HepG2 (cell line): ENCODE results near the gene NOCT. TPM values are rescaled to one million over a fixed set of nuclear protein-coding genes. Genes with fewer than 3 reads are reported as not detected.

ENCODE experiments used
- ADNP ChIP-seq: sonication (generic); formaldehyde crosslinking; IDR thresholded peaks from 2 replicates; pipeline ENCODE4 v1.4.0; 2020; ENCODE audit warnings: missing genetic modification reagents
- CCAR2 ChIP-seq: fragments of 200-400 bp; formaldehyde crosslinking; optimal IDR thresholded peaks from 2 replicates; pipeline ENCODE3; 2018; ENCODE audit warnings: low read depth, mild to moderate bottlenecking, low read length, moderate library complexity
- DMAP1 ChIP-seq: IDR thresholded peaks from 2 replicates; pipeline ENCODE4 v1.6.1; 2016
- ELF3 ChIP-seq: IDR thresholded peaks from 2 replicates; pipeline ENCODE4 v1.6.1; 2016; ENCODE audit warnings: missing genetic modification reagents, missing compliant biosample characterization
- GLI4 ChIP-seq: sonication (generic); formaldehyde crosslinking; IDR thresholded peaks from 2 replicates; pipeline ENCODE4 v1.5.1; 2020; ENCODE audit warnings: missing genetic modification reagents, mild to moderate bottlenecking, moderate library complexity, borderline replicate concordance
- HINFP ChIP-seq: sonication (generic); formaldehyde crosslinking; IDR thresholded peaks from 2 replicates; pipeline ENCODE4 v1.4.0; 2020; ENCODE audit warnings: low read depth, mild to moderate bottlenecking, missing genetic modification reagents
- LBX2 ChIP-seq: sonication (generic); formaldehyde crosslinking; IDR thresholded peaks from 2 replicates; pipeline ENCODE4 v1.5.0; 2020; ENCODE audit warnings: missing genetic modification reagents, mild to moderate bottlenecking, borderline replicate concordance
- MEIS1 ChIP-seq: sonication (generic); formaldehyde crosslinking; IDR thresholded peaks from 2 replicates; pipeline ENCODE4 v1.9.0; 2021; ENCODE audit warnings: mild to moderate bottlenecking, missing genetic modification reagents, moderate library complexity, borderline replicate concordance
- MLLT10 ChIP-seq: sonication (generic); formaldehyde crosslinking; IDR thresholded peaks from 2 replicates; pipeline ENCODE4 v1.4.0; 2020; ENCODE audit warnings: missing genetic modification reagents
- NCOA1 ChIP-seq: sonication (generic); formaldehyde crosslinking; IDR thresholded peaks from 2 replicates; pipeline ENCODE4 v1.9.0; 2021; ENCODE audit warnings: missing genetic modification reagents
- NFE2 ChIP-seq: sonication (generic); formaldehyde crosslinking; IDR thresholded peaks from 2 replicates; pipeline ENCODE4 v1.4.0; 2020; ENCODE audit warnings: missing genetic modification reagents
- NFKBIZ ChIP-seq: IDR thresholded peaks from 2 replicates; pipeline ENCODE4 v1.6.1; 2018; ENCODE audit warnings: missing genetic modification reagents, missing compliant biosample characterization
- POLR2AphosphoS2 ChIP-seq: IDR thresholded peaks from 2 replicates; pipeline ENCODE4 v1.6.1; 2011; ENCODE audit warnings: low read depth, low read length, improper control_type of control experiment
- PRDM10 ChIP-seq: sonication (generic); formaldehyde crosslinking; IDR thresholded peaks from 2 replicates; pipeline ENCODE4 v1.4.0; 2020; ENCODE audit warnings: low read depth, missing genetic modification reagents
- RFX5 ChIP-seq: IDR thresholded peaks from 2 replicates; pipeline ENCODE4 v1.6.1; 2011; ENCODE audit warnings: low read depth, low read length, improper control_type of control experiment
- SNAPC2 ChIP-seq: sonication (generic); formaldehyde crosslinking; IDR thresholded peaks from 2 replicates; pipeline ENCODE4 v1.8.1; 2022; ENCODE audit warnings: mild to moderate bottlenecking, missing genetic modification reagents
- TBX3 ChIP-seq: fragments of 450-650 bp; IDR thresholded peaks from 2 replicates; pipeline ENCODE4 v1.6.1; 2017; ENCODE audit warnings: antibody characterized with exemption, mild to moderate bottlenecking, inconsistent platforms, borderline replicate concordance
- TCF7 ChIP-seq: sonication (generic); IDR thresholded peaks from 2 replicates; pipeline ENCODE4 v1.6.1; 2016; ENCODE audit warnings: antibody characterized with exemption, low read depth
- TEAD3 ChIP-seq: optimal IDR thresholded peaks from 2 replicates; pipeline ENCODE3; 2016; ENCODE audit warnings: borderline replicate concordance
- ZMAT3 ChIP-seq: sonication (generic); formaldehyde crosslinking; conservative IDR thresholded peaks from 2 replicates; pipeline ENCODE4 v1.7.0; 2021; ENCODE audit warnings: missing genetic modification reagents
- ZNF264 ChIP-seq: sonication (generic); formaldehyde crosslinking; IDR thresholded peaks from 2 replicates; pipeline ENCODE4 v1.4.0; 2020; ENCODE audit warnings: missing genetic modification reagents
- ZNF333 ChIP-seq: sonication (generic); formaldehyde crosslinking; IDR thresholded peaks from 2 replicates; pipeline ENCODE4 v1.4.0; 2020; ENCODE audit warnings: mild to moderate bottlenecking, missing genetic modification reagents, borderline replicate concordance
- ZNF33B ChIP-seq: sonication (generic); formaldehyde crosslinking; IDR thresholded peaks from 2 replicates; pipeline ENCODE4 v1.5.1; 2020; ENCODE audit warnings: mild to moderate bottlenecking, missing genetic modification reagents
- ZNF362 ChIP-seq: sonication (generic); formaldehyde crosslinking; IDR thresholded peaks from 2 replicates; pipeline ENCODE4 v1.4.0; 2020; ENCODE audit warnings: missing genetic modification reagents, mild to moderate bottlenecking, borderline replicate concordance
- ZNF557 ChIP-seq: sonication (generic); formaldehyde crosslinking; IDR thresholded peaks from 2 replicates; pipeline ENCODE4 v1.4.0; 2020; ENCODE audit warnings: missing genetic modification reagents
- ZNF713 ChIP-seq: sonication (generic); formaldehyde crosslinking; IDR thresholded peaks from 2 replicates; pipeline ENCODE4 v1.4.0; 2020; ENCODE audit warnings: mild to moderate bottlenecking, missing genetic modification reagents
- ZNF773 ChIP-seq: sonication (generic); formaldehyde crosslinking; IDR thresholded peaks from 2 replicates; pipeline ENCODE4 v1.4.0; 2020; ENCODE audit warnings: missing genetic modification reagents, borderline replicate concordance
- ZZZ3 ChIP-seq: sonication (generic); formaldehyde crosslinking; IDR thresholded peaks from 2 replicates; pipeline ENCODE4 v1.4.0; 2020; ENCODE audit warnings: missing genetic modification reagents, mild to moderate bottlenecking, borderline replicate concordance
- polyA plus RNA-seq, 8 experiments: library from polyadenylated mRNA; depleted of rRNA in 3 of 8; stranded (reverse) in 7 of 8; unstranded in 1 of 8; fragments of >200 nt; fragmentation: Illumina TruSeq in 4 of 8; extraction: Trizol in 4 of 8; gene quantifications; 2 replicates each; pipeline versions ENCODE4 v1.2.1 to v1.2.3, GENCODE V29; 2011 to 2016; ENCODE audit warnings: low read depth in 4 of 8, missing spikeins in 1 of 8, mixed read lengths in 1 of 8; ENCODE audit not compliant: insufficient read depth in 1 of 8
- total RNA-seq, 5 experiments: library from RNA; depleted of rRNA; stranded (reverse); fragments of >200 nt; fragmentation: Illumina TruSeq; extraction: Trizol; gene quantifications; 2 replicates each; pipeline ENCODE4 v1.2.3, GENCODE V29; 2016; ENCODE audit warnings: low read depth in 1 of 5

NOCT gene
- total and polyA plus RNA-seq, 2 of the 13 experiments (the other 11 are each of a cell fraction or from before 2014, with no cell fraction given): 3.6 to 13.1 TPM

GRCh38 chr4:139083607-139083955 lies 68.0 kb downstream of the NOCT start (continued):
- no peak for TF ChIP-seq NFKBIZ (CRISPR knock-in tag)
- TF ChIP-seq PRDM10 (CRISPR knock-in tag): no peak
- TF ChIP-seq TEAD3: no peak
- TF ChIP-seq HINFP (CRISPR knock-in tag): no peak
- TF ChIP-seq RFX5: no peak
- TF ChIP-seq POLR2AphosphoS2: no peak
- no peak for TF ChIP-seq ZNF713 (CRISPR knock-in tag)
- TF ChIP-seq ELF3 (CRISPR knock-in tag): peak; percentile 37; the same call in 1 of the 2 replicates
- TF ChIP-seq NFE2 (CRISPR knock-in tag): no peak
- no peak for TF ChIP-seq LBX2 (CRISPR knock-in tag)
- peak; percentile 5; the same call in 1 of the 2 replicates for TF ChIP-seq ZNF333
- TF ChIP-seq NCOA1 (CRISPR knock-in tag): 0 out of 2 replicates have a peak, but pooled peaks have one; percentile 72
- TF ChIP-seq GLI4 (CRISPR knock-in tag): no peak
- no peak for TF ChIP-seq TBX3
- TF ChIP-seq ZZZ3 (CRISPR knock-in tag): no peak
- no peak for TF ChIP-seq ZNF264
- no peak for TF ChIP-seq MLLT10 (CRISPR knock-in tag)
- TF ChIP-seq ZNF773 (CRISPR knock-in tag): peak; percentile 26; the same call in 1 of the 2 replicates
- no peak for TF ChIP-seq ADNP (CRISPR knock-in tag)
- TF ChIP-seq CCAR2: no peak
- no peak for TF ChIP-seq SNAPC2 (CRISPR knock-in tag)
- peak; percentile 50 for TF ChIP-seq ZNF362 (CRISPR knock-in tag)
- TF ChIP-seq ZNF557: no peak
- peak; percentile 83; the same call in 1 of the 2 replicates for TF ChIP-seq MEIS1
- TF ChIP-seq ZNF33B (CRISPR knock-in tag): no peak
- no peak for TF ChIP-seq ZMAT3 (CRISPR knock-in tag)
- TF ChIP-seq DMAP1 (CRISPR knock-in tag): no peak; the same call in 1 of the 2 replicates
- TF ChIP-seq TCF7: no peak
